GM23338 (cell line): ENCODE measurements around the gene CFAP74. TPM values are rescaled to one million over a fixed set of nuclear protein-coding genes. Genes with fewer than 3 reads are reported as not detected.

Experiments
- ATAC-seq: fragments of 200-7000 bp; cut with Tn5 transposase; 3 replicates; pipeline ENCODE4 v1.9.1; 2020
- DNase-seq: peaks from one replicate; pipeline ENCODE4 v3.0.0-alpha.2; 2015; ENCODE audit warnings: low spot score
- H2AFZ ChIP-seq: fragments of 200-600 bp; sonication (generic); 2 replicates; pipeline ENCODE4 v1.8.0; 2016; ENCODE audit warnings: antibody characterized with exemption, mild to moderate bottlenecking, moderate library complexity
- H3F3A ChIP-seq: fragments of 200-600 bp; sonication (generic); replicated peaks from 2 replicates; pipeline ENCODE4 v1.8.0; 2017; ENCODE audit warnings: antibody characterized with exemption, mixed run types, low read depth
- H3K27ac ChIP-seq: fragments of 200-600 bp; sonication (generic); 2 replicates; pipeline ENCODE4 v1.6.1; 2016; ENCODE audit warnings: low read depth
- H3K27me3 ChIP-seq: fragments of 200-600 bp; sonication (generic); 2 replicates; pipeline ENCODE4 v1.8.0; 2016; ENCODE audit warnings: mild to moderate bottlenecking, mixed run types, moderate library complexity; ENCODE audit not compliant: insufficient read depth
- H3K36me3 ChIP-seq: fragments of 200-600 bp; sonication (generic); 2 replicates; pipeline ENCODE4 v1.8.0; 2016; ENCODE audit warnings: mild to moderate bottlenecking; ENCODE audit not compliant: insufficient read depth
- H3K4me1 ChIP-seq: fragments of 200-600 bp; sonication (generic); 2 replicates; pipeline ENCODE4 v1.8.0; 2016; ENCODE audit warnings: mild to moderate bottlenecking, moderate library complexity; ENCODE audit not compliant: insufficient read depth
- H3K4me2 ChIP-seq: fragments of 200-600 bp; sonication (generic); 2 replicates; pipeline ENCODE4 v1.7.1; 2017; ENCODE audit warnings: mixed run types
- H3K4me3 ChIP-seq: fragments of 200-600 bp; sonication (generic); 2 replicates; pipeline ENCODE4 v1.6.1; 2016; ENCODE audit warnings: mixed run types
- H3K79me2 ChIP-seq: fragments of 200-600 bp; sonication (generic); replicated peaks from 2 replicates; pipeline ENCODE4 v1.8.0; 2017; ENCODE audit warnings: mild to moderate bottlenecking; ENCODE audit not compliant: insufficient read depth
- H3K9me2 ChIP-seq: fragments of 200-600 bp; sonication (generic); 2 replicates; pipeline ENCODE4 v1.8.0; 2017; ENCODE audit not compliant: insufficient read depth
- H4K20me1 ChIP-seq: fragments of 200-600 bp; sonication (generic); replicated peaks from 2 replicates; pipeline ENCODE4 v1.8.0; 2017; ENCODE audit warnings: mild to moderate bottlenecking; ENCODE audit not compliant: insufficient read depth
- H3K27ac Mint-ChIP-seq: 2 replicates; pipeline ENCODE4 v1.8.0; 2020; ENCODE audit warnings: inconsistent platforms, mild to moderate bottlenecking, moderate library complexity, mixed read lengths
- H3K27me3 Mint-ChIP-seq: 3 replicates; pipeline ENCODE4 v1.8.0; 2022; ENCODE audit warnings: low read depth, mild to moderate bottlenecking, moderate library complexity, mixed read lengths, inconsistent platforms; ENCODE audit not compliant: insufficient read depth, poor library complexity
- H3K36me3 Mint-ChIP-seq: 3 replicates; pipeline ENCODE4 v1.8.0; 2021; ENCODE audit warnings: low read depth, mild to moderate bottlenecking, inconsistent platforms, moderate library complexity, mixed read lengths
- H3K4me1 Mint-ChIP-seq: 3 replicates; pipeline ENCODE4 v1.8.0; 2020; ENCODE audit warnings: mild to moderate bottlenecking, inconsistent platforms, mixed read lengths
- H3K4me3 Mint-ChIP-seq: 3 replicates; pipeline ENCODE4 v1.8.0; 2021; ENCODE audit warnings: moderate library complexity, mild to moderate bottlenecking, inconsistent platforms, mixed read lengths
- H3K9me3 Mint-ChIP-seq: 3 replicates; pipeline ENCODE4 v1.8.0; 2020; ENCODE audit warnings: moderate library complexity, mild to moderate bottlenecking, inconsistent platforms, mixed read lengths
- CREB1 ChIP-seq: fragments of 250-450 bp; sonication (Bioruptor Pico); IDR thresholded peaks from 2 replicates; pipeline ENCODE4 v1.5.0; 2020; ENCODE audit warnings: low read depth, mild to moderate bottlenecking, moderate library complexity
- CTCF ChIP-seq, 2 experiments: fragments of 200-600 bp in 1 of 2; sonication (generic) in 1 of 2; conservative IDR thresholded peaks; 2 replicates each; pipeline versions ENCODE4 v1.5.1 to v1.6.1; 2016 to 2017; ENCODE audit warnings: antibody characterized with exemption in 2 of 2, low read depth in 2 of 2, mild to moderate bottlenecking in 2 of 2, moderate library complexity in 1 of 2
- EZH2 ChIP-seq: fragments of 200-600 bp; sonication (generic); IDR thresholded peaks from one replicate; pipeline ENCODE4 v1.8.0; 2017; ENCODE audit warnings: antibody characterized with exemption, mild to moderate bottlenecking, low read depth; ENCODE audit not compliant: unreplicated experiment
- EZH2phosphoT487 ChIP-seq: fragments of 200-600 bp; sonication (generic); IDR thresholded peaks from one replicate; pipeline ENCODE4 v1.8.1; 2018; ENCODE audit warnings: antibody characterized with exemption; ENCODE audit not compliant: unreplicated experiment
- JUNB ChIP-seq: IDR thresholded peaks from one replicate; pipeline ENCODE4 v1.6.1; 2016; ENCODE audit warnings: antibody characterized with exemption; ENCODE audit not compliant: unreplicated experiment
- NANOG ChIP-seq: IDR thresholded peaks from 2 replicates; pipeline ENCODE4 v1.6.1; 2016; ENCODE audit warnings: antibody characterized with exemption, borderline replicate concordance
- POLR2AphosphoS5 ChIP-seq: IDR thresholded peaks from 2 replicates; pipeline ENCODE4 v1.6.1; 2016; ENCODE audit warnings: antibody characterized with exemption, low read depth
- STAT1 ChIP-seq: IDR thresholded peaks from one replicate; pipeline ENCODE4 v1.6.1; 2016; ENCODE audit warnings: antibody characterized with exemption; ENCODE audit not compliant: unreplicated experiment
- ZNF114 ChIP-seq: fragments of 250-450 bp; sonication (Bioruptor Pico); IDR thresholded peaks from 2 replicates; pipeline ENCODE4 v1.5.0; 2020; ENCODE audit warnings: mild to moderate bottlenecking, moderate library complexity
- ZNF331 ChIP-seq: fragments of 250-450 bp; sonication (Bioruptor Pico); IDR thresholded peaks from 2 replicates; pipeline ENCODE4 v1.5.0; 2020; ENCODE audit warnings: low read depth, mild to moderate bottlenecking, moderate library complexity
- ZNF462 ChIP-seq: fragments of 250-450 bp; sonication (Bioruptor Pico); IDR thresholded peaks from 2 replicates; pipeline ENCODE4 v1.5.0; 2020; ENCODE audit warnings: mild to moderate bottlenecking, moderate library complexity
- polyA plus RNA-seq: library from polyadenylated mRNA; unstranded; fragments of >200 nt; fragmentation: Nextera tagmentation; extraction: Ambion mirVana; gene quantifications from 2 replicates; pipeline ENCODE4 v1.2.1, GENCODE V29; 2016
- total RNA-seq: library from RNA; depleted of rRNA; stranded (reverse); fragments of >200 nt; shearing (Covaris generic); gene quantifications from 2 replicates; pipeline ENCODE4 v1.2.3, GENCODE V29; 2014
- TF ChIP-seq, protein P1 (sequence below): IDR thresholded peaks from 2 replicates; pipeline ENCODE4 v1.6.1; 2016; ENCODE audit warnings: antibody characterized with exemption
- TF ChIP-seq, protein P2 (sequence below): IDR thresholded peaks from one replicate; pipeline ENCODE4 v1.6.1; 2018; ENCODE audit warnings: antibody characterized with exemption; ENCODE audit not compliant: unreplicated experiment

Gene CFAP74
- total and polyA plus RNA-seq, 2 experiments from 2014 or later: 0.21 TPM; not detected in 1

DNA sequence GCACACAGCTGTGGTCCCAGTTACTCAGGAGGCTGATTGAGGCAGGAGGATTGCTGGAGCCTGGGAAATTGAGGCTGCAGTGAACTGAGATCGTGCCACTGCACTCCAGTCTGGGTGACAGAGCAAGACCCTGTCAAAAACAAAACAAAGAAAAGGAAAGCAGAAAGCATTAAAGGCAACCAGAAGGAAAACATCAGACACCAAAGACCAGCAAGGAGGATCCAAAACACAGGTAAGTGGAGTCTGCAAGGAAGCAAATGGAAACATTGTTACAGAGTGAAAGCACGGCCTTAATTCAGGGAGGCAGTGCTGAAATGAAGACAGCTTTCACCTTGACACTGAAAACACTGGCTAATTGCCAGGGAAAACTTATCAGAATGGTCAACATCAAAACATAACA is 40.8 kb downstream of the CFAP74 start:
- Histone ChIP-seq H3K27me3 (no peaks in the 10 kb centered on the region), H3K4me1 (peaks cover 5% of the 10 kb centered on the region; the same call in 1 of the 2 replicates), H3K27ac (no peak overlapping the region), H2AFZ (no peak overlapping the region), H3K4me2 (no peak overlapping the region), H3K9me2 (no peaks in the 10 kb centered on the region), H3K4me3 (no peak overlapping the region), H3K36me3 (no peaks in the 10 kb centered on the region), H3K79me2 (no peaks in the 10 kb centered on the region), H4K20me1 (no peaks in the 10 kb centered on the region), H3F3A (peaks cover 10% of the 10 kb centered on the region)
- H3K9me3 Mint-ChIP-seq: no peaks in the 10 kb centered on the region; the same call in 2 of the 3 replicates
- no peak overlapping the region for H3K4me3 Mint-ChIP-seq
- H3K36me3 Mint-ChIP-seq: no peaks in the 10 kb centered on the region; the same call in 2 of the 3 replicates
- DNase-seq (no peak), ATAC-seq (no peak)
- H3K27ac Mint-ChIP-seq: no peak overlapping the region
- TF ChIP-seq ZNF462 (CRISPR knock-in tag) (no peak), CTCF (conservative IDR thresholded peaks at IDR 0.05; ENCODE audit: low read depth in 2 of 2) (no peak), POLR2AphosphoS5 (no peak), ZNF114 (CRISPR knock-in tag) (no peak), NANOG (no peak), EZH2 (no peak), EZH2phosphoT487 (no peak), JUNB (no peak), CREB1 (CRISPR knock-in tag) (no peak), ZNF331 (CRISPR knock-in tag) (no peak), STAT1 (no peak)
- TF ChIP-seq, protein P1, sequence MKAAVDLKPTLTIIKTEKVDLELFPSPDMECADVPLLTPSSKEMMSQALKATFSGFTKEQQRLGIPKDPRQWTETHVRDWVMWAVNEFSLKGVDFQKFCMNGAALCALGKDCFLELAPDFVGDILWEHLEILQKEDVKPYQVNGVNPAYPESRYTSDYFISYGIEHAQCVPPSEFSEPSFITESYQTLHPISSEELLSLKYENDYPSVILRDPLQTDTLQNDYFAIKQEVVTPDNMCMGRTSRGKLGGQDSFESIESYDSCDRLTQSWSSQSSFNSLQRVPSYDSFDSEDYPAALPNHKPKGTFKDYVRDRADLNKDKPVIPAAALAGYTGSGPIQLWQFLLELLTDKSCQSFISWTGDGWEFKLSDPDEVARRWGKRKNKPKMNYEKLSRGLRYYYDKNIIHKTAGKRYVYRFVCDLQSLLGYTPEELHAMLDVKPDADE: no peak
- TF ChIP-seq, protein P2, sequence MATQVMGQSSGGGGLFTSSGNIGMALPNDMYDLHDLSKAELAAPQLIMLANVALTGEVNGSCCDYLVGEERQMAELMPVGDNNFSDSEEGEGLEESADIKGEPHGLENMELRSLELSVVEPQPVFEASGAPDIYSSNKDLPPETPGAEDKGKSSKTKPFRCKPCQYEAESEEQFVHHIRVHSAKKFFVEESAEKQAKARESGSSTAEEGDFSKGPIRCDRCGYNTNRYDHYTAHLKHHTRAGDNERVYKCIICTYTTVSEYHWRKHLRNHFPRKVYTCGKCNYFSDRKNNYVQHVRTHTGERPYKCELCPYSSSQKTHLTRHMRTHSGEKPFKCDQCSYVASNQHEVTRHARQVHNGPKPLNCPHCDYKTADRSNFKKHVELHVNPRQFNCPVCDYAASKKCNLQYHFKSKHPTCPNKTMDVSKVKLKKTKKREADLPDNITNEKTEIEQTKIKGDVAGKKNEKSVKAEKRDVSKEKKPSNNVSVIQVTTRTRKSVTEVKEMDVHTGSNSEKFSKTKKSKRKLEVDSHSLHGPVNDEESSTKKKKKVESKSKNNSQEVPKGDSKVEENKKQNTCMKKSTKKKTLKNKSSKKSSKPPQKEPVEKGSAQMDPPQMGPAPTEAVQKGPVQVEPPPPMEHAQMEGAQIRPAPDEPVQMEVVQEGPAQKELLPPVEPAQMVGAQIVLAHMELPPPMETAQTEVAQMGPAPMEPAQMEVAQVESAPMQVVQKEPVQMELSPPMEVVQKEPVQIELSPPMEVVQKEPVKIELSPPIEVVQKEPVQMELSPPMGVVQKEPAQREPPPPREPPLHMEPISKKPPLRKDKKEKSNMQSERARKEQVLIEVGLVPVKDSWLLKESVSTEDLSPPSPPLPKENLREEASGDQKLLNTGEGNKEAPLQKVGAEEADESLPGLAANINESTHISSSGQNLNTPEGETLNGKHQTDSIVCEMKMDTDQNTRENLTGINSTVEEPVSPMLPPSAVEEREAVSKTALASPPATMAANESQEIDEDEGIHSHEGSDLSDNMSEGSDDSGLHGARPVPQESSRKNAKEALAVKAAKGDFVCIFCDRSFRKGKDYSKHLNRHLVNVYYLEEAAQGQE: no peak
- peaks cover 23% of the 10 kb centered on the region for H3K4me1 Mint-ChIP-seq
- peaks cover 14% of the 10 kb centered on the region for H3K27me3 Mint-ChIP-seq
